ENCODE measurements around the gene GTPBP2.

GTPBP2 gene

DNA sequence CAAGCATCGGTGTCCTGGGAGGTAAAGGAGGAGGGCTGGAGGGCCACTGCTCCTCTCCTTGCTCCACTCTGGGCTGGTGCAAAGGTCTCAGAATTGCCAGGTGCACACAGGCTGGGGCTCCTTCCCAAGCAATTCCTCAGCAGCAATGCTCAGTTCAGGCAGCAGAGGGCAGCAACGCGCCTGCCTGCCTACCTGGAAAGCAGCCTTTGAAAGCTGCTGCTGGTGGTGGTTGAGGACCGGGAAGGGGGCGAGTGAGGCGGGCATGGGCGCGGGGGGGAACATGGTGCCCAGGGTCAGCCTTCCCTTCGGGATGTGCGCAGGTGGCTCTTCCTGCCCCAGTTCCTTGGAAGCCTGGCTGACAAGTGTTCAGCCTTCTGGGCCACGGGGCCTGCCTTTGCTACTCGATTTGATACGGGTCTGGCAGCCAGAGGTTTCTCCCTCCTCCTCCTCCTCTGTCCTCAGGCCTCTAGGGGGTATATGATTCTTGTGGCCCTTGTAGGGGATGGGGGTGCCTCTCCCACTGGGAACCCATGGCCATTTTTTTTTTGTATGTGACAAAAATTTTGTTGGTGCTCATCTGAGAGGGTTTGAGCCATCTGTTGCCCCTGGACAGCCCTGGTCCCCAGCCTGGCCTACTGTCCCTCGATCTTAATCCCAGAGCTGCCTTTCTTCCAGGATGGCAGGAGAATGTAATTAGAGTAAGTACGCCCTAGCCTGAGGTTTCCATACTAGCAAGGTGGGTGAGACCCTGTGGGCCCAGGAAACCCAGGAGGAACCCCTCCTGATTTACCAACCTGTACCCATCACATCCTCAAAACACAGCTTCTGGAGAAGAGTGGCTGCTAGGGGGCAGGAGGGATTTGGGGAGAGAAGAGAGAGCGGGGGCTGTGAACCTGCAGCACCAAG, 38.4 kb upstream of the GTPBP2 start:
- ChIA-PET CTCF (interaction anchor here (0.6 to 7.2 kb wide), 63 partner anchors 9 to 686 kb away, joined by 3 to 101 read pairs (median 5); partner anchors contain the start of genes GTPBP2, MRPS18A, RSPH9 and VEGFA), POLR2A (interaction anchor here (0.6 to 4.6 kb wide), 15 partner anchors 8 to 411 kb away, joined by 3 to 36 read pairs (median 4); partner anchors contain the start of genes GTPBP2, MAD2L1BP, MRPS18A and VEGFA)
- Histone ChIP-seq H3K36me3 (ENCODE audit: control insufficient read depth in 2 of 2, insufficient read depth in 1 of 2, low read length in 2 of 2) (peaks cover 0 to 21% of the 10 kb centered on the region in 2 experiments; a peak in 1 of 3 replicates), H3K9me3 (ENCODE audit: control insufficient read depth, insufficient read depth, low read depth, low read length) (no peaks in the 10 kb centered on the region), H3K4me1 (ENCODE audit: control insufficient read depth, insufficient read depth, low read length) (peaks cover 3% of the 10 kb centered on the region; the same call in 1 of the 2 replicates), H3K4me3 (ENCODE audit: low read depth, low read length) (peak overlapping the region; percentile 10; the same call in 1 of the 2 replicates), H3K27ac (ENCODE audit: extremely low read depth, low read depth, low read length) (peak overlapping the region; percentile 19)
- TF ChIP-seq ZNF2 (tag by site-specific recombination; IDR thresholded peaks at IDR 0.05) (peak; percentile 74), ZEB2 (tag by site-specific recombination; IDR thresholded peaks at IDR 0.05) (no peak; the same call in 1 of the 2 replicates), ZFHX2 (tag by site-specific recombination; conservative IDR thresholded peaks at IDR 0.05) (peak; percentile 52; the same call in 1 of the 2 replicates), ZNF23 (tag by site-specific recombination; IDR thresholded peaks at IDR 0.05; ENCODE audit: borderline replicate concordance) (no peak), GLIS2 (tag by site-specific recombination; IDR thresholded peaks at IDR 0.05) (peak; percentile 93), ZBTB7A (tag by site-specific recombination; IDR thresholded peaks at IDR 0.05; ENCODE audit: low read depth) (no peak), ZNF266 (tag by site-specific recombination; IDR thresholded peaks at IDR 0.05; ENCODE audit: low read depth) (no peak), ZNF239 (tag by site-specific recombination; IDR thresholded peaks at IDR 0.05) (no peak), ZNF202 (tag by site-specific recombination; IDR thresholded peaks at IDR 0.05; ENCODE audit: borderline replicate concordance) (no peak), ZNF292 (tag by site-specific recombination; IDR thresholded peaks at IDR 0.05; ENCODE audit: borderline replicate concordance, low read depth) (no peak), ZNF768 (tag by site-specific recombination; IDR thresholded peaks at IDR 0.05) (no peak), ZNF626 (tag by site-specific recombination; IDR thresholded peaks at IDR 0.05) (no peak), ZNF112 (tag by site-specific recombination; IDR thresholded peaks at IDR 0.05) (no peak), ZNF561 (tag by site-specific recombination; IDR thresholded peaks at IDR 0.05; ENCODE audit: borderline replicate concordance) (0 out of 2 replicates have a peak, but pooled peaks have one; percentile 27), KLF7 (tag by site-specific recombination; IDR thresholded peaks at IDR 0.05; ENCODE audit: borderline replicate concordance) (no peak), YY2 (tag by site-specific recombination; IDR thresholded peaks at IDR 0.05) (no peak), ZNF830 (tag by site-specific recombination; IDR thresholded peaks at IDR 0.05; ENCODE audit: low read depth) (no peak)
- TF ChIP-seq, protein P1, sequence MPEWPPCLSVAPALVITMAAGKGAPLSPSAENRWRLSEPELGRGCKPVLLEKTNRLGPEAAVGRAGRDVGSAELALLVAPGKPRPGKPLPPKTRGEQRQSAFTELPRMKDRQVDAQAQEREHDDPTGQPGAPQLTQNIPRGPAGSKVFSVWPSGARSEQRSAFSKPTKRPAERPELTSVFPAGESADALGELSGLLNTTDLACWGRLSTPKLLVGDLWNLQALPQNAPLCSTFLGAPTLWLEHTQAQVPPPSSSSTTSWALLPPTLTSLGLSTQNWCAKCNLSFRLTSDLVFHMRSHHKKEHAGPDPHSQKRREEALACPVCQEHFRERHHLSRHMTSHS (tag by site-specific recombination; IDR thresholded peaks at IDR 0.05) = no peak
- TF ChIP-seq, protein P2, sequence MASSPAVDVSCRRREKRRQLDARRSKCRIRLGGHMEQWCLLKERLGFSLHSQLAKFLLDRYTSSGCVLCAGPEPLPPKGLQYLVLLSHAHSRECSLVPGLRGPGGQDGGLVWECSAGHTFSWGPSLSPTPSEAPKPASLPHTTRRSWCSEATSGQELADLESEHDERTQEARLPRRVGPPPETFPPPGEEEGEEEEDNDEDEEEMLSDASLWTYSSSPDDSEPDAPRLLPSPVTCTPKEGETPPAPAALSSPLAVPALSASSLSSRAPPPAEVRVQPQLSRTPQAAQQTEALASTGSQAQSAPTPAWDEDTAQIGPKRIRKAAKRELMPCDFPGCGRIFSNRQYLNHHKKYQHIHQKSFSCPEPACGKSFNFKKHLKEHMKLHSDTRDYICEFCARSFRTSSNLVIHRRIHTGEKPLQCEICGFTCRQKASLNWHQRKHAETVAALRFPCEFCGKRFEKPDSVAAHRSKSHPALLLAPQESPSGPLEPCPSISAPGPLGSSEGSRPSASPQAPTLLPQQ (tag by site-specific recombination; IDR thresholded peaks at IDR 0.05) = peak; percentile 23
- TF ChIP-seq, protein P3, sequence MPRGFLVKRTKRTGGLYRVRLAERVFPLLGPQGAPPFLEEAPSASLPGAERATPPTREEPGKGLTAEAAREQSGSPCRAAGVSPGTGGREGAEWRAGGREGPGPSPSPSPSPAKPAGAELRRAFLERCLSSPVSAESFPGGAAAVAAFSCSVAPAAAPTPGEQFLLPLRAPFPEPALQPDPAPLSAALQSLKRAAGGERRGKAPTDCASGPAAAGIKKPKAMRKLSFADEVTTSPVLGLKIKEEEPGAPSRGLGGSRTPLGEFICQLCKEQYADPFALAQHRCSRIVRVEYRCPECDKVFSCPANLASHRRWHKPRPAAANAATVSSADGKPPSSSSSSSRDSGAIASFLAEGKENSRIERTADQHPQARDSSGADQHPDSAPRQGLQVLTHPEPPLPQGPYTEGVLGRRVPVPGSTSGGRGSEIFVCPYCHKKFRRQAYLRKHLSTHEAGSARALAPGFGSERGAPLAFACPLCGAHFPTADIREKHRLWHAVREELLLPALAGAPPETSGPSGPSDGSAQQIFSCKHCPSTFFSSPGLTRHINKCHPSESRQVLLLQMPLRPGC (tag by site-specific recombination; IDR thresholded peaks at IDR 0.05) = no peak
- TF ChIP-seq, protein P4, sequence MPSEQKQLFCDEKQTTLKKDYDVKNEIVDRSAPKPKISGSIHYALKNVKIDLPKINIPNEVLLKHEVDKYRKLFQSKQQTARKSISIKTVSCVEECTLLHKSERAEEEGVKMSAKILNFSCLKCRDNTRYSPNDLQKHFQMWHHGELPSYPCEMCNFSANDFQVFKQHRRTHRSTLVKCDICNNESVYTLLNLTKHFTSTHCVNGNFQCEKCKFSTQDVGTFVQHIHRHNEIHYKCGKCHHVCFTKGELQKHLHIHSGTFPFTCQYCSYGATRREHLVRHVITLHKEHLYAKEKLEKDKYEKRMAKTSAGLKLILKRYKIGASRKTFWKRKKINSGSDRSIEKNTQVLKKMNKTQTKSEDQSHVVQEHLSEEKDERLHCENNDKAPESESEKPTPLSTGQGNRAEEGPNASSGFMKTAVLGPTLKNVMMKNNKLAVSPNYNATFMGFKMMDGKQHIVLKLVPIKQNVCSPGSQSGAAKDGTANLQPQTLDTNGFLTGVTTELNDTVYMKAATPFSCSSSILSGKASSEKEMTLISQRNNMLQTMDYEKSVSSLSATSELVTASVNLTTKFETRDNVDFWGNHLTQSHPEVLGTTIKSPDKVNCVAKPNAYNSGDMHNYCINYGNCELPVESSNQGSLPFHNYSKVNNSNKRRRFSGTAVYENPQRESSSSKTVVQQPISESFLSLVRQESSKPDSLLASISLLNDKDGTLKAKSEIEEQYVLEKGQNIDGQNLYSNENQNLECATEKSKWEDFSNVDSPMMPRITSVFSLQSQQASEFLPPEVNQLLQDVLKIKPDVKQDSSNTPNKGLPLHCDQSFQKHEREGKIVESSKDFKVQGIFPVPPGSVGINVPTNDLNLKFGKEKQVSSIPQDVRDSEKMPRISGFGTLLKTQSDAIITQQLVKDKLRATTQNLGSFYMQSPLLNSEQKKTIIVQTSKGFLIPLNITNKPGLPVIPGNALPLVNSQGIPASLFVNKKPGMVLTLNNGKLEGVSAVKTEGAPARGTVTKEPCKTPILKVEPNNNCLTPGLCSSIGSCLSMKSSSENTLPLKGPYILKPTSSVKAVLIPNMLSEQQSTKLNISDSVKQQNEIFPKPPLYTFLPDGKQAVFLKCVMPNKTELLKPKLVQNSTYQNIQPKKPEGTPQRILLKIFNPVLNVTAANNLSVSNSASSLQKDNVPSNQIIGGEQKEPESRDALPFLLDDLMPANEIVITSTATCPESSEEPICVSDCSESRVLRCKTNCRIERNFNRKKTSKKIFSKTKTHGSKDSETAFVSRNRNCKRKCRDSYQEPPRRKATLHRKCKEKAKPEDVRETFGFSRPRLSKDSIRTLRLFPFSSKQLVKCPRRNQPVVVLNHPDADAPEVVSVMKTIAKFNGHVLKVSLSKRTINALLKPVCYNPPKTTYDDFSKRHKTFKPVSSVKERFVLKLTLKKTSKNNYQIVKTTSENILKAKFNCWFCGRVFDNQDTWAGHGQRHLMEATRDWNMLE (tag by site-specific recombination; conservative IDR thresholded peaks at IDR 0.05; ENCODE audit: low read depth) = no peak
- TF ChIP-seq, protein P5, sequence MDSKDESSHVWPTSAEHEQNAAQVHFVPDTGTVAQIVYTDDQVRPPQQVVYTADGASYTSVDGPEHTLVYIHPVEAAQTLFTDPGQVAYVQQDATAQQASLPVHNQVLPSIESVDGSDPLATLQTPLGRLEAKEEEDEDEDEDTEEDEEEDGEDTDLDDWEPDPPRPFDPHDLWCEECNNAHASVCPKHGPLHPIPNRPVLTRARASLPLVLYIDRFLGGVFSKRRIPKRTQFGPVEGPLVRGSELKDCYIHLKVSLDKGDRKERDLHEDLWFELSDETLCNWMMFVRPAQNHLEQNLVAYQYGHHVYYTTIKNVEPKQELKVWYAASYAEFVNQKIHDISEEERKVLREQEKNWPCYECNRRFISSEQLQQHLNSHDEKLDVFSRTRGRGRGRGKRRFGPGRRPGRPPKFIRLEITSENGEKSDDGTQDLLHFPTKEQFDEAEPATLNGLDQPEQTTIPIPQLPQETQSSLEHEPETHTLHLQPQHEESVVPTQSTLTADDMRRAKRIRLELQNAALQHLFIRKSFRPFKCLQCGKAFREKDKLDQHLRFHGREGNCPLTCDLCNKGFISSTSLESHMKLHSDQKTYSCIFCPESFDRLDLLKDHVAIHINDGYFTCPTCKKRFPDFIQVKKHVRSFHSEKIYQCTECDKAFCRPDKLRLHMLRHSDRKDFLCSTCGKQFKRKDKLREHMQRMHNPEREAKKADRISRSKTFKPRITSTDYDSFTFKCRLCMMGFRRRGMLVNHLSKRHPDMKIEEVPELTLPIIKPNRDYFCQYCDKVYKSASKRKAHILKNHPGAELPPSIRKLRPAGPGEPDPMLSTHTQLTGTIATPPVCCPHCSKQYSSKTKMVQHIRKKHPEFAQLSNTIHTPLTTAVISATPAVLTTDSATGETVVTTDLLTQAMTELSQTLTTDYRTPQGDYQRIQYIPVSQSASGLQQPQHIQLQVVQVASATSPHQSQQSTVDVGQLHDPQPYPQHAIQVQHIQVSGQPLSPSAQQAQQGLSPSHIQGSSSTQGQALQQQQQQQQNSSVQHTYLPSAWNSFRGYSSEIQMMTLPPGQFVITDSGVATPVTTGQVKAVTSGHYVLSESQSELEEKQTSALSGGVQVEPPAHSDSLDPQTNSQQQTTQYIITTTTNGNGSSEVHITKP (tag by site-specific recombination; IDR thresholded peaks at IDR 0.05) = peak; percentile 79
